Measurements from ENCODE around the gene ZNF568.
A peak's percentile ranks its signal among the peaks of the same experiment; 100 is the strongest.

ZNF568 gene

DNA sequence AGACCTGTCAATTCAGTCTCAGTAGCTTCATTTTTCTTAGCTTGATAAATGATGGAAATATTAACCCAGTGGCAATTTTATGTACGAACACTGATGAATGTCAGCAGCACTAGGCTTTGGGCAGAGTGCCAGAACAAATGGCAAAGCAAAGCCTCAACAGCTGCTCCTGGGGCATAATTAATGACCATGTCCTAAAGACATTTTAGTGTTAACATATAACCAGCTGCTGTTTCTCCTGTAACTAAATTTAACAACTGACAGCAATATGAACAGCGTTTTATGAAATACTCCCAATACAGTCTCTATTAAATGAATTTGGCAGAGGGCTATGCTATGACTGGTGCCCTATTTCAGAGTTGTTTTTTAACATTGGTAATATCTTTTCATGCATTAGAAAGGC is 47.1 kb downstream of the ZNF568 start:
- Histone ChIP-seq H3K27ac (ENCODE audit: low read depth, low read length) (no peak overlapping the region), H3K4me1 (ENCODE audit: control insufficient read depth, insufficient read depth, low read length) (no peaks in the 10 kb centered on the region), H3K4me3 (ENCODE audit: low read length) (no peak overlapping the region), H3K27me3 (ENCODE audit: control insufficient read depth, insufficient read depth, low read length) (no peaks in the 10 kb centered on the region), H3K9ac (ENCODE audit: low read length) (no peak overlapping the region), H3K36me3 (ENCODE audit: control insufficient read depth, insufficient read depth, low read length) (no peaks in the 10 kb centered on the region)

DNA sequence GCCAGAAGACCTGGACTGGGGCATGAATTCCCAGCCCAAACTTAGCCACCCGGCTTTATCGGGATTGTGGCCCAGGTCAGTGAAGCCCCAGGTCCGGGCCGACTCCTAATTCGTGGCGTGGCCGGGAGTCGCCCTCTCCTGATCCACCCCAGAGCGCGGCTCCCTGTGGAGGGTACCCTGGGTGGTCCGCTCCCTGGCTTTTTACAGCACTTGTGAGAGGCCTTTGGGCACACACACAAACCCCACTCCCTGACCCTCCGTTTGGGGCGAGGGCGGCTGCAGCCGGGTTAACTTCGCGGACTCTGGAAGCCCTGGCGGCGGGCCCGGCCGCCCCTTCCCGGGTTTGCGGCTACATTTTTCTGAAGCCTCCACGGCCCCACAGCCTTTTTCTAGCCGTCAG is 56.4 kb downstream of the ZNF568 start:
- Histone ChIP-seq H3K27ac (ENCODE audit: low read depth, low read length) (peak overlapping the region; percentile 83), H3K27me3 (ENCODE audit: control insufficient read depth, insufficient read depth, low read length) (no peaks in the 10 kb centered on the region), H3K4me3 (ENCODE audit: low read length) (peak overlapping the region; percentile 92), H3K36me3 (ENCODE audit: control insufficient read depth, insufficient read depth, low read length) (peaks cover under 1% of the 10 kb centered on the region), H3K4me1 (ENCODE audit: control insufficient read depth, insufficient read depth, low read length) (peaks cover 6% of the 10 kb centered on the region), H3K9ac (ENCODE audit: low read length) (peak overlapping the region; percentile 51)

DNA sequence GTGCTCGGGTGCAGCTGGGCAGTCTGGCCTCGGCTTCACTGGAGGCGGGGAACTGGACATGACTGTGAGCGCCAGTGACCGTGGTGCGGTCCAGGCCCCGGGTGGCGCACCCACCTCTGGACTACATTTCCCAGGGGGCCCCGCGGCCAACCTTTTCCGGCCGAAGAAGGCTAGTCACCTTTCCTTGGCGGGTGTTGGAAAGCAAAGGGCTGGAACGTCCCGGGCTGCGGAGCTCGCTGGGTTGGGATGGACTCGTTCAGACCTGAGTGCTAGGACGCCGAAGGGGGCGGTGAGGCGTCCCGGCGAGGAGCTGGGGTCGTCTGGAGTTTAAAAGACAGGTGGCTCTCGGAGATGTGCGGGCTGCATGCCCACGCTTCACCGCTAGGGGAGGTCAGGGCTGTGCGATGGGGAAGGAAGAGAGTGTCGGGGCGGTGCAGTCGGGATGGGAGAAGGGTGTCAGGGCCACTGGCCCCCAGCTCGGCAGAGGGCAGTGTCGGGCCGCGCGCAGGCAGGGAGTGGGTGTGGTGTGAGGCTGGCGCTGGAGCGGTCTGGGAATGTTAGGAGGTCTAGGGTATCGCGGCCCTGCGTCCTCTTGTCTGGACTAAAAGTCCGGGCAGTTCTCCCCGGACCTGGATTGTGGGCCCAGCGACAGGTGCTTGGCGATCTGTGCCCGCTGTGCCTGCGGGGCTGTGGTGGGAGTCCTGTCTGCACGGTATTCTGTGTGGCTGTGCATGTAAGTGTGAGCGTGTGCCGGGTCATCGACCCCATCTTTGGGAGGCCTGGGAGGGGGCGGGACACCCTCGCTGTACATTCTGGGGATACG is 57.1 kb downstream of the ZNF568 start:
- H3K4me3 ChIP-seq (ENCODE audit: low read length), result peak overlapping the region; percentile 92
- H3K4me1 ChIP-seq (ENCODE audit: control insufficient read depth, insufficient read depth, low read length), result peaks cover 6% of the 10 kb centered on the region

DNA sequence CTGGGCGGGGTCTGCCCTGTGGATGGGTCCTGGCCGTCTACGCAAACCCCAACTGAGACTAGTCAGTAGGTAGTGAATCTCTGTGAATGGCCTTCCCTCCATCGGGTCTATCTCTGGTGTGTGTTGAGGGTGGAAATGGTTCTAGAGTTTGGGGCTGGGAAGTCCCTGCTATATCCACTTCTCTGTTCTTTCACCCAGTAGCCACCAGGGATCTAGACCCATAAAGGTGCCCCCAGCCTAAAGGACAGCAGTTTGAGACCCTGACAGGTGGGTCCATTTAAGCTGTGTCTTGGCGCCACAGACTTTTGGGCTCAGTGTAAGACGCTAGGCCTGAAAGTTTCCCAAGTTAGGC is 57.7 kb downstream of the ZNF568 start:
- Histone ChIP-seq H3K27me3 (ENCODE audit: control insufficient read depth, insufficient read depth, low read length) (no peaks in the 10 kb centered on the region), H3K4me3 (ENCODE audit: low read length) (peak overlapping the region; percentile 92), H3K27ac (ENCODE audit: low read depth, low read length) (peak overlapping the region; percentile 83)

More for the DNA sequence above, 57.1 kb downstream of the ZNF568 start:
- Histone ChIP-seq H3K9ac (ENCODE audit: low read length) (peak overlapping the region; percentile 63), H3K27me3 (ENCODE audit: control insufficient read depth, insufficient read depth, low read length) (no peaks in the 10 kb centered on the region), H3K27ac (ENCODE audit: low read depth, low read length) (peak overlapping the region; percentile 83), H3K36me3 (ENCODE audit: control insufficient read depth, insufficient read depth, low read length) (peaks cover 5% of the 10 kb centered on the region)

DNA sequence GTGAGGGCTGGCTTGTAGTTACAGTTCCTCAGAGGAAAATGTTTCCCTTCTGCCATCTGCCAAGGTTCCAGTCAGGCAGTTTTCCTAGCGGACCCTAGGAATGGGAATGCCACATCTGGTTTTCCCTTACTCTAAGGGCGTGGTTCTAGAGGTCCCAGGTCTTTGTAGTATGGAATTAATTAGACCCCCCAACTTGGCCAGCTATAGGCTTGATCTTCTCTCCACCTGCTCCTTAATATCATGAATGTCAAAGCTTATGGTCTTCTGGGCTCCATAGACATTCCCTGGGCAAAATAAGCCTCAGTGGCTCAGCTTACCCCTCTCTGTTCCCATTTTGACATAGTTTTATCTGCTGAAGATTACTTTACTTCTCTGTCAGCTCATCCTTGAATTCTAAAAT is 70.0 kb downstream of the ZNF568 start:
- Histone ChIP-seq H3K27me3 (ENCODE audit: control insufficient read depth, insufficient read depth, low read length) (no peaks in the 10 kb centered on the region), H3K4me1 (ENCODE audit: control insufficient read depth, insufficient read depth, low read length) (no peaks in the 10 kb centered on the region), H3K36me3 (ENCODE audit: control insufficient read depth, insufficient read depth, low read length) (peaks cover 6% of the 10 kb centered on the region), H3K27ac (ENCODE audit: low read depth, low read length) (no peak overlapping the region), H3K9ac (ENCODE audit: low read length) (no peak overlapping the region), H3K4me3 (ENCODE audit: low read length) (no peak overlapping the region)

More for the DNA sequence above, 57.7 kb downstream of the ZNF568 start:
- H3K36me3 ChIP-seq (ENCODE audit: control insufficient read depth, insufficient read depth, low read length), result peaks cover 8% of the 10 kb centered on the region
- peaks cover 6% of the 10 kb centered on the region for H3K4me1 ChIP-seq (ENCODE audit: control insufficient read depth, insufficient read depth, low read length)
- no peak overlapping the region for H3K9ac ChIP-seq (ENCODE audit: low read length)

DNA sequence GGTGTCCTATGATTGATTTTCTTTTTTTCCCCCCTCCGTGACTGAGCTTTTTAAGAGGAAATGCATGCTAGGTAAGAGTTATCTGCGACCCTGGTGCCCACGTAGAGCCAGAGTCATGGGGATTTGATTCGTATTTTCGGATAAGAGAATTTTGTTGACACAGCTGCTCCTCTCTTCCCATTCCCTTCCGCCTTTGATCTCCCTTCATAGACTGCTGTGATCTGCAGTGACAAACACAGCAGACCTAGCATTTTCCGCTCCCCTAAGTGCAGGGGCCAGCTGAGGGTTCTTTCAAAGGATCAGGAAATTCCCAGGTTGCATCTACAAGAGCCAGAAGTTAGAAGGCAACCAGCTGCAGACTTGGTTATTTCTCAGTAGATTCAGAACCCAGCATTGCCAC is 70.5 kb downstream of the ZNF568 start:
- Histone ChIP-seq H3K36me3 (ENCODE audit: control insufficient read depth, insufficient read depth, low read length) (peaks cover 7% of the 10 kb centered on the region), H3K9ac (ENCODE audit: low read length) (no peak overlapping the region), H3K4me1 (ENCODE audit: control insufficient read depth, insufficient read depth, low read length) (no peaks in the 10 kb centered on the region), H3K27me3 (ENCODE audit: control insufficient read depth, insufficient read depth, low read length) (no peaks in the 10 kb centered on the region), H3K27ac (ENCODE audit: low read depth, low read length) (no peak overlapping the region), H3K4me3 (ENCODE audit: low read length) (no peak overlapping the region)

DNA sequence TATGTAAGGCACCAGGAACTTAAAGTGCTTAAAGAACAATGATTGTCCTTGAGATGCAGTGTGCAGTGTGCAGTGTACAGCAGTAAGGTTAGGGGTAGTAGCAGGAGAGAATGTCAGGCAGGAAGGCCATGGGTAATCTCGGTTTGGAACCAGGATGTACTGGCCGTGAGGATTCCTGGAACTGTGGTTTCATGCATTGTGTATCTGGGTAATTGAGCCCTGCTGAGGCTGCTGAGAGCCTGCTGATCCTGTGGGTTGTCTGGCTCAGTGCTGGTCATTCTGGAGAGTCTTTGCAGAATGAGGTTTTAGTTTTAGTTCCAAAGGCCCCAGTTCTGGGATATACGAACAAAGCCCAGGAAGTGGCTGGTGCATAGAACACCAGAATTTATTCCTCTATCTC is 71.0 kb downstream of the ZNF568 start:
- H3K4me3 ChIP-seq (ENCODE audit: low read length), result no peak overlapping the region
- H3K4me1 ChIP-seq (ENCODE audit: control insufficient read depth, insufficient read depth, low read length), result no peaks in the 10 kb centered on the region
- H3K36me3 ChIP-seq (ENCODE audit: control insufficient read depth, insufficient read depth, low read length), result peaks cover 9% of the 10 kb centered on the region
- no peak overlapping the region for H3K9ac ChIP-seq (ENCODE audit: low read length)
- H3K27ac ChIP-seq (ENCODE audit: low read depth, low read length), result no peak overlapping the region
- H3K27me3 ChIP-seq (ENCODE audit: control insufficient read depth, insufficient read depth, low read length), result no peaks in the 10 kb centered on the region

DNA sequence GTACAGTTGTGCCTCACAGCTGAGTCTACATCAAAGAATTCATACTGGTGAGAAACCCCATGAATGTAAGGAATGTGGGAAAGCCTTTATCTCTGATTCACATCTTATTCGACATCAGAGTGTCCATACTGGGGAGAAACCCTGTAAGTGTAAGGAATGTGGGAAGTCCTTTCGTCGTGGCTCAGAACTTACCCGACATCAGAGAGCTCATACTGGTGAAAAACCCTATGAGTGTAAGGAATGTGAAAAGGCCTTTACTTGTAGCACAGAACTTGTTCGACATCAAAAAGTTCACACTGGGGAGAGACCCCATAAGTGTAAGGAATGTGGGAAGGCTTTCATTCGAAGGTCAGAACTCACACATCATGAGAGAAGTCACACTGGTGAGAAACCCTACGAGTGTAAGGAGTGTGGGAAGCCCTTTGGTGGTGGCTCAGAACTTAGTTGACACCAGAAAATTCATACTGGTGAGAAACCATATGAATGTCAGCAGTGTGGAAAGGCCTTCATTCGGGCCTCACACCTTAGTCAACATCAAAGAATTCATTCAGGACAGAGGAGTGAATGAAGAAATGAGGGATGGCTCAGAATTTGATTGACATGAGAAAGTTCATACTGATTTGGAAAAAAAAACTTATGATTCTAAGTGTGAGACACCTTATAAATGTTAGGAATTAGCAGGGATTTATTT is 81.2 kb downstream of the ZNF568 start:
- H3K36me3 ChIP-seq (ENCODE audit: control insufficient read depth, insufficient read depth, low read length), result peaks cover 12% of the 10 kb centered on the region
- H3K9ac ChIP-seq (ENCODE audit: low read length), result no peak overlapping the region
- H3K27me3 ChIP-seq (ENCODE audit: control insufficient read depth, insufficient read depth, low read length), result no peaks in the 10 kb centered on the region
- no peak overlapping the region for H3K27ac ChIP-seq (ENCODE audit: low read depth, low read length)
- H3K4me3 ChIP-seq (ENCODE audit: low read length), result no peak overlapping the region
- H3K4me1 ChIP-seq (ENCODE audit: control insufficient read depth, insufficient read depth, low read length), result no peaks in the 10 kb centered on the region

DNA sequence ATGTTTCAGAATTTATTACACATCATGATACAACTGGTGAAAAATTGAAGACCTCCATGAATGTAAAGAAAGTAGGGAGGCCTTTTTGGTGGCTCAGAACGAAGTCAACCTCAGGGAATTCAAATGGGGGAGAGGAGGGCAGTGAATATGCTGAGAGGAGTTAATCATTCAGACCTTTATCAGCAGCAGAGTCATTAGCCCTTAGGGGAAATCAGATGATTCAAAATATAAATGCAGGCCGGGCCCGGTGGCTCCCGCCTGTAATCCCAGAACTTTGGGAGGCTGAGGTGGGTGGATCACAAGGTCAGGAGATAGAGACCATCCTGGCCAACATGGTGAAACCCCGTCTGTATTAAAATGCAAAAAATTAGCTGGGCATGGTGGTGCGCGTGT is 81.7 kb downstream of the ZNF568 start:
- Histone ChIP-seq H3K27ac (ENCODE audit: low read depth, low read length) (no peak overlapping the region), H3K4me1 (ENCODE audit: control insufficient read depth, insufficient read depth, low read length) (no peaks in the 10 kb centered on the region), H3K4me3 (ENCODE audit: low read length) (no peak overlapping the region), H3K36me3 (ENCODE audit: control insufficient read depth, insufficient read depth, low read length) (peaks cover 11% of the 10 kb centered on the region), H3K9ac (ENCODE audit: low read length) (no peak overlapping the region), H3K27me3 (ENCODE audit: control insufficient read depth, insufficient read depth, low read length) (no peaks in the 10 kb centered on the region)

DNA sequence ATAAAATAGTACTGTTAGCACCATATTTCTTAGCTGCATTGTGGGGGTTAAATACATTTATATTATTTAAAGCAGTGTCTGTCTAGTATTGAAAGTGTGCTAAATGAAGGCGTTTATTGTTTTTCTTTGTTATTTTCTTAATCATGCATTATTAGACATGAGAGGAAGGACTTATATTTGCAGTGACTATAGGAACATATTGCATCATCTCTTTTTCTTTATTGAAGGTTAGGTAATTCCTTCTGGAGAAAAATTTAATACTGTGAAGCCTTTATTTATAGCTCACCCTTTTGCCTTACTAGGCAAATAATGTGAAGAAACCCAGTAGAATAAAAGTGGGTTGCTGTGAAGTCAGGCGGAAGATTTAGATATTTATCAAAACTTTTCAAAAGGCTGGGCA is 83.2 kb downstream of the ZNF568 start:
- Histone ChIP-seq H3K4me3 (ENCODE audit: low read length) (no peak overlapping the region), H3K27ac (ENCODE audit: low read depth, low read length) (no peak overlapping the region), H3K27me3 (ENCODE audit: control insufficient read depth, insufficient read depth, low read length) (no peaks in the 10 kb centered on the region), H3K9ac (ENCODE audit: low read length) (no peak overlapping the region), H3K36me3 (ENCODE audit: control insufficient read depth, insufficient read depth, low read length) (peaks cover 11% of the 10 kb centered on the region), H3K4me1 (ENCODE audit: control insufficient read depth, insufficient read depth, low read length) (no peaks in the 10 kb centered on the region)

DNA sequence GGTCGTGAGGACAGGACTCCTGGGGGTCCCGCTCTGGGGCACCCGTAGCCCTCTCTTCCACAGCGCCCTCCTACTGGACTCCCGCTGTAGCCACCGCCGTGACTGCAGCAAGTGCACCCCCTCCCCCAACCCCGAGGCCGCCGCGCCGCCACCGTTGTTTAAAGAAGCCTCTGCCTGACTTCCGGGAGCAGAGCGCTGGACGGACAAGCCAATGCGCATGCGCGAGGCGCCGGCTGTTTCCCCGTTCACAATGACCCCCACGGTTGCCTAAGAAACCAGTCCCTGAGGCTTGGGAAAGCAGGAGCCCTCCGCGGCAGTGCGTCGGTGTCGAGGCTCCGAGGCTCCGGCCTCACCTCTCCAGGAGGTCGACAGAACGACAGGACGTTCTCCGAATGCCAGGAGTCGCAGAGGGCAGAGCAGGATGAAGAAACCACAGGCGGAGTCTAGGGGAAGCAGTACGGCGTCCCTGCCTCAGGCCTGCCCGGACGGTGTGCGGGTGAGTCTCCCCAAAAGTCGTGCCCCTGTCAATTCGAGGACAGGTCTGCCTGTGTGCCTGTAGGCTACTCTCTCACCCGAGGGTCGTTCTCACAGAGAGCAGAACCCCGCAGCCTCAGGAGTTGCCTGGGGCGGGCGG is 91.6 kb downstream of the ZNF568 start:
- Histone ChIP-seq H3K4me3 (ENCODE audit: low read length) (peak overlapping the region; percentile 55), H3K36me3 (ENCODE audit: control insufficient read depth, insufficient read depth, low read length) (no peaks in the 10 kb centered on the region), H3K27me3 (ENCODE audit: control insufficient read depth, insufficient read depth, low read length) (no peaks in the 10 kb centered on the region), H3K27ac (ENCODE audit: low read depth, low read length) (peak overlapping the region; percentile 24), H3K9ac (ENCODE audit: low read length) (no peak overlapping the region), H3K4me1 (ENCODE audit: control insufficient read depth, insufficient read depth, low read length) (no peaks in the 10 kb centered on the region)

DNA sequence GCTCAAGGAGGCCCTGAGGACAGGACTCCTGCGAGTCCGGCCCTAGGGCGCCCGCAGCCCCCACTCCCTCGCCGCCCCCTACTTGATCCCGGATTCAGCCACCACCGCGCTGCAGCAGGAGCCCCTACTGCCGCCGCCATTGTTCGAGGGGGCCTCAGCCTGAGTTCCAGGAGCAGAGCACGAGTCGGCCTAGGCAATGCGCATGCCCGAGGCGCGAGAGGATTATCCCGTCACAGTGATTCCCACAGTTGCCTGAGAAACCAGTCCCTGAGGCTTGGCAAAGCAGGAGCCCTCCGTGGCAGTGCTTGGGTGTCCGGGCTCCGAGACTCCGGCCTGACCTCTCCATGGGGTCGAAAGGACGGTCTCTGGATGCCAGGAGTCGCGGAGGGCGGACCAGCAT is 93.7 kb downstream of the ZNF568 start:
- Histone ChIP-seq H3K4me1 (ENCODE audit: control insufficient read depth, insufficient read depth, low read length) (no peaks in the 10 kb centered on the region), H3K27me3 (ENCODE audit: control insufficient read depth, insufficient read depth, low read length) (no peaks in the 10 kb centered on the region), H3K9ac (ENCODE audit: low read length) (no peak overlapping the region), H3K27ac (ENCODE audit: low read depth, low read length) (no peak overlapping the region), H3K4me3 (ENCODE audit: low read length) (no peak overlapping the region), H3K36me3 (ENCODE audit: control insufficient read depth, insufficient read depth, low read length) (no peaks in the 10 kb centered on the region)
